NCI-H82 treated with DMSO at 0.1 percent for 48 hours (cell line): Measurements from ENCODE around the gene LHFPL4.
"Not testable (repeated sequence)": the region's sequence is repeated elsewhere in the genome, so short reads cannot be mapped to it uniquely, and the experiment has no call there.

Experiments
- DNase-seq: peaks from one replicate; lab custom pipeline; 2025; ENCODE audit not compliant: unreplicated experiment; lab: John Stamatoyannopoulos, UW

The LHFPL4 gene

DNA sequence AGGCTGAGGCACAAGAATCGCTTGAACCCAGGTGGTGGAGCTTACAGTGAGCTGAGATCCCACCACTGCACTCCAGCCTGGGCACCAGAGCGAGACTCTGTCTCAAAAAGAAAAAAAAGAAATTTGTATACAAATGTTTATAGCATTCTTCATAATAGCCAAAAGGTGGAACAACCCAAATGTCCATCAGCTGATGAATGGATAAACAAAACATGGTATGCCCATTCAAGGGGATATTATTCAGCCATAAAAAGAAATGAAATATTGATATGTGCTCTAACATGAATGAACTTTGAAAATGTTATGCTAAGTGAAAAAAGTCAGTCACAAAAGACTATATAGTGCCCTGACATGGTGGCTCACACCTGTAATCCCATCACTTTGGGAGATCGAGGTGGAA lies 11.4 kb downstream of the LHFPL4 start:
- DNase-seq = no peak

DNA sequence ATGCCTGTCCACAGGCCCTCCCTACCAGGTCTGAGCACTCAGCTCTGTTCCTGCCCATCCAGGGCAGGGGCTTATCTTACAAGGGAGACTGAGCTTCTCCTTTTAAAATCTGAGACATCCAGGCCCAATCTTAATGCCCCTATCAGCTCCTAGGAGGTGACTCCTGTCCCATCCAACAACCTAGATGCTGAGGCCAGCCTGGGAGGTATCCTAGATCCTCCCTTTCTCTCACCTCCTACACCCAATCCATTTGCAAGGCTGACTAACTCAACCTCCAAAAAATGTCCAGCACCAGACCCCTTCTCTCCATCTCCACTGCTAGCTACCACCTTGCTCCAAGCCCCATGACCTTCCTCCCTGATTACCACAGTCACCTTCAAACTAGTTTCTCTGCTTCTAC lies 17.4 kb downstream of the LHFPL4 start:
- DNase-seq = no peak

DNA sequence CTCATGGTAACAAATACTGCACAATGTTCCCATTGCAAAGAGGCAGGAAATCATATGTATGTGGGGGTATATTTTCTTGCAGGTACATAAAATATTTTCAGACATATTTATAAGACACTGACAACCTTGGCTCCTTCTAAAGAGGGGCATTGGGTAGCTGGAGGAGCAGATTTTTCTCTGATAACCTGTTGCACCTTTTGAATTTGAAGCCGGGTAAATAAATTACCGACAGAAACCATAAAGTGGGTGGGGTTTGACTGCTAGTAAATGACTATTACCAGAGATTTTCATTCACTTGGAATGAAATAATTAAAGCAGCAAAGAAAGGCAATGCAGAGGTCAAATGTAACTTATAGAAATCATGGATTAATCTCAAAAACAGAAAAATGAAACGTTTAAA lies 19.2 kb downstream of the LHFPL4 start:
- DNase-seq = no peak

DNA sequence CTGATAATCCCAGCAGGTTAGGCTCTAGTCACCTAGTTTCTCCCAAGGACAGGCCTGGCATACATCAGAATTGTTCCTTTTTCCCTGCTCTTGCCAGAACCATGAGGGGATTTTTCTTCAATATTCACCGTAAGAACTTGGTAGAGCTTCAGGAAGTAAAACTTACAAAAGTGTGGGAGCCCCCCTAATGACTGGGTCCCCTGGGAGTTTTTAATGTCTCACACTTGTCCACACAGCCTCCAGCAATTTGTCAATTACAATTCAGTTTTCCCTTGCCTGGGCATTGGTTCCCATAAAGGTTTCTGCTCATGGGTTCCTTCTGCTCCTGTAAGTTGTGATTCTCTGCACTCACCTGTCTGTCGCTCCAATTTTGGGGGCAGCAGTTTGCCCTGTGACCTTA lies 28.5 kb downstream of the LHFPL4 start:
- no peak for DNase-seq

DNA sequence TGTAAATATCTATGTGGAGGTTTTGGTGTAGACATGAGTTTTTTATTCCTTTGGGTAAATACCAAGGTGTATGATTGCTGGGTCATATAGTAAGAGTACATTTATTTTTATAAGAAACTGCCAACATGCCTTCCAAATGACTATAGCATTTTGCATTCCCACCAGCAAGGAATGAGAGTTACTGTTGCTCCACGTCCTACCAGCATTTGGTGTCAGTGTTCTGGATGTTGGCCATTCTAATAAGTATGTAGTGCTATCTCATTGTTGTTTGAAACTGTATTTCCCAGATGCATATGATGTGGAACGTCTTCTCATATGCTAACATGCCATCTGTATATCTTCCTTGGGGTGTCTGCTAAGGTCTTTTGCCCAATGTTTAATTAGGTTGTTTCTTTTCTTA lies 38.7 kb downstream of the LHFPL4 start:
- DNase-seq = no peak

DNA sequence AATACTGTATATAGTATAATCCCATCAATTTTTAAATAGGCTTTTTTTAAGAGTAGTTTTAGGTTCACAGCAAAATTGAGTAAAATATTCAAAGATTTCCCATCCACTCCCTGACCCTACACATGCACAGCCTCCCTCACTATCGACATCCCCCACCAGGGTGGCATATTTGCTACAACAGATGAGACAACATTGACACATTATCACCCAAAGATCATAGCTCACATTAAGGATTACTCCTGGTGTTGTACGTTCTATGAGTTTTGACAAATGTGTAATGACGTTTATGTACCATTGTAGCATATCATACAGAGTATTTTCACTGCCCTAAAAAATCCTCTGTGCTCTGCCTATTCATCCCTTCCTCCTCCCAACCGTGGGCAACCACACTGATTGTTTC lies 39.3 kb downstream of the LHFPL4 start:
- no peak for DNase-seq

DNA sequence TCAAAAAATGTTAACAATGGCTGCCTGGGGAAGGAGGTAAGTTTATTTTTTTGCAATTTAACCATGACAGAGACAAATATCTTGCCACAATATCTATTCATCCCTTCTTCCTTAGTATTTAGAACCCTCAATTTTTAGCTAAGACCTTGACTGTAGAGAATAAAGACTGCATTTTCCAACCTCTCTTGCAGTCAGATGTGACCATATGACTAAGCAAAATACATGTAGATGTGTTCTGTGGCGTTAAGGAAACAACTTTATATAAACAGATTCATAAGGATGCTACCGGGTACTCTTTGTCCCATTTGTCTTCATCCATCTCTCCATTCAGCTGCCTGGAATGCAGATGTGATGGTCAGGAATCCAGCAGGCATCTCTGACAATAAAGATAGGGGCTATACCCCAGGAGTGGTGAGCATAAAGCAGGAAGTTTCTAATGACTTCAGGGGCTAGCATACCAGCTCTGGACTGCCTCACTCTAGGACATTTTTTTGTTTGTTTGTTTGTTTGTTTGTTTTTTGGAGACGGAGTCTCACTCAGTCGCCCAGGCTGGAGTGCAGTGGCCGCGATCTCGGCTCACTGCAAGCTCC lies 41.1 kb downstream of the LHFPL4 start:
- DNase-seq = no peak

DNA sequence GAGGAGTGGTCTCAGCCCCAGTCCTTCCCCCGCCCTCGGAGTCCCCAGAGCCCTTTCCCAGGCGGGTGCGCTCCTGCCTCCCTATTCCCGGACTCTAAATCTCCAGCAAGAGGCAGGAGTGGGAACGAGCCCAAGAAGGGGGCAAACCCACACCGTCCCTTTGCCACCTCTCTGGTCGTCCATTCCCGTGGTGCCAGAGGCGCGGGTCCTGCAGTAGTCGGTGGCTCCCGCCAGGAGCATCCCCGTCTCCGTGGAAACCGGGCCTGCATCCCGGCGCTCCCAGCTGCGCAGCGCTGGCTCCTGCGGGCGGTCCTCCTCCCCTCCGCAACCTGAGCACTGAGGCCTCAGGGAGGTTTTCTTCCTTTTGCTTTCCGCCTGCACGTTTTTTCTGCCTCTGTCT lies 44.8 kb downstream of the LHFPL4 start:
- no peak for DNase-seq

DNA sequence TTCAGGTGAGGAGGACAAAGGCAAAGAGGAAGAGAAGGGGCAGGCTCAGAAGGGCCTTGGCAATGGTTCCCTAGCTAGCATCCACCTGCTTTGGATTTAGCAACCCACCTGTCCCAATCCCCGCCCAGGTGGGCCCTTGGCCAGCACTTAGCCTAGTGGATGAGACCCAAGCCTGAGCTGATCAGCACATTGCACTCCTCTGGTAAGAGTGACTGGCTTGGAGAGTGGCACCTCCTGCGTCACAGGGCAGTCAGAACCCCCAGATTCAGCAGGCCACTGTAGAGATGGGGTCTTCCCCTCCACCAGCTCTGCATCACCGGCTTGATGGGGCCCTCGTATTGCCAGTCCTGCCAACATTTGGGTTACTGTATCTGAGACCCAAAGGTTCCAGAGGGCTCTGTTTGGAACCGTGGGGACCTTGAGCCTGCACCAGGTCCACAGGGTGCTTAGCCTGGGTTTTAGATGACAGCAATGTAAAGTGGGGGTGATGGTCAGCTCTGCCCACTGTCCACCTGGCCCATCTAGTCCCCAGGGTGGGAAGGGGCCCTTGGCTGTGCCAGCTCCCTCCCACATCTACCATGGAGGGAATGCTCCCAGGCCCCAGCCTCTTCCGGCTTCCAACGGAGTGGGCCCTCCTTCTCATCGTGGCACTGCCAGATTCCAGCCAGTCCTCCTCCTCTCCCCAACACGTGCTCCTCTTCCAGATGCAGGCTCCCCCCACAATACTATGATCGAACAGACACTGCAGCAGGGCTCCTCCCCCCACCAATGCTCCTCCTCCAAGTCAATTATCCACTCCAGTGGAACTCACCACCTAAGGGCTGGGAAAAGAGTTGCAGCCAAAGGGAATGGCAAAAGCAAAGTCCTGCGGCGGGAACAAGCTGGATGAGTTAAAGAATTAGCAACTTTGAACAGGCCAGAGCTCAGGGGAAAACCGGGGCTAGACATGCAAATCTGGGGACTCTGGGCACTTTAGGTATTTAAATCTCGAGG lies 45.7 kb downstream of the LHFPL4 start:
- no peak for DNase-seq

DNA sequence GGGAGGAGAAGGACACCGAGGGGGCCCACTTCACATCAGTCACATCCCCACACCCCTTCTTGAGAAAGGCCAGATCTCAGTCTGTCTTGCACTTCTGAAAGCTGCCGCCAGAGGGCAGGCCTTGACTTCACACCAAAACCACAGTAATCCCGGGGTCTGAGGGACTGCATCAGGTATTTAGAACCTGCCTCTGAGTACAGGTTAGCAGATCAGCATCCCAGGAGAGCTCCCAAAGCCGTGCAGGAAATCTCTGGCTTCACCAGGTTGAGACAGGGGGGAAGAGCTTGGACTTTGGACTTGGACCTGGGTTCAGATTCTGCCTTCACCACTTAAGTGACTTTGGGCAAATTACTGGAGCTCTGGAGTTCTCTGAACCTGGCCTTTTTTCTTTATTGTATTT lies 50.3 kb downstream of the LHFPL4 start:
- peak; percentile 14 for DNase-seq

DNA sequence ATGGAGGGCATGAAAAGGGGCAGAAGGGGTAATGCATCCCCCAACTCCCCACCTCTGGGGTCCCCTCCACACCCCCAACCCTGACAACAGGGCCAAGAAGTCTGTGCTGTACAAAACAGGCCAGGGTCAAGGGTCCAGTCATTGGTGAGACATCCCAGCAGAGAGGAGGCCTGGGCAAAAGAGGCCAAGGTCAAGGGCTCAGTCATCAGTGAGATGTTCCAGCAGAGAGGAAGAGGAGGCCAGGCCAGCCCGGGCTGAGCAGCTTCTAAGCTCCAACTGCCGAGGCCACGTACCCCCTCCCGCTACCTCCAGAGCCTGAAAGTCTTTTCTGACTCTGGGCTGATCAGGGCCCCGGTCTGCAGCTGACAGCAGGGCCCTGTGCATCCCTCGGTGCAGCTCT lies 52.4 kb downstream of the LHFPL4 start:
- DNase-seq = no peak

DNA sequence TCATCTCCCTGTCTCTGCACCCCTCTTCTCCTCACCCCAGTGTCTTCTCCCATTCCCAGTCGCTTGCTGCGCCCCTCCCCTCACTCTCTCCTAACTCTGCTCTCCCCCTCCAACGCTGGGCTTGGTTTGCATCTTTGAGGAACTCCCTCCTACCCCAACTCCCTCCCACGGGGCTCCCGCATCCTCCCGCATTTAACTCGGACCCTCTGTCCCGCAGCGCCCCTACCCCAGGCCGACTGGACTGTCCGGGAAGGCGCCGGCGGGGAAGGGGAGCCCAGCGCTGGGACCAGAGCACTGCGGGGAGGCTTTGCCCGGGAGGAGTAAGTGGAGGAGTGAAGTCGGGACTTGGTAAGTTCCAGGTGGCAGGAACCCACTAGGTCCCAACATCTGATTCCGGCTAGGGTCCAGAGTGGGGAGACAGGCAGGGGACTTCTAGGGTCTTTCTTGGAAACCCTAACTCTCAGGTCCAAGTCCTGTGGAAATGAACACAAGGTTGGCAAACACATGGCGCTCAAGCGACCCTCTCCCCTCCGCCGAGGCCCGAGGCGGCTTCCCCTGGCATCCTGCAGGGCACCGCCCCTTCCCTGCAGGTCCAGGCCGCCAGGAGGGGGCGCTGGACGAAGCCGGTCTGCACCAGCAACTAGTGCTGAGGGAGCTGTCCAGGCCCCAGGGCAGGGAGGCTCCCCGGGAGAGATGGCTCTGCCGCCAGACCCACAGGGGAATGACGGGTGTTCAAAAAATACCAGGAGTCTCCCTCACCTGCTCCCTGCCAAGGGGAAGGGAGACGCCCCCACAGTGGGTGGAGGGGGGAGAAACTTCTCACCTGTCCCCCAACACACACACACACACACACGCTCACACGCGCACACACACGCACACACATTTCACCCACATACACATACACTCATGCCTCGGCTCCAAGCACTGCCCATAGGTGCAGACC lies 53.2 kb downstream of the LHFPL4 start:
- no peak for DNase-seq

DNA sequence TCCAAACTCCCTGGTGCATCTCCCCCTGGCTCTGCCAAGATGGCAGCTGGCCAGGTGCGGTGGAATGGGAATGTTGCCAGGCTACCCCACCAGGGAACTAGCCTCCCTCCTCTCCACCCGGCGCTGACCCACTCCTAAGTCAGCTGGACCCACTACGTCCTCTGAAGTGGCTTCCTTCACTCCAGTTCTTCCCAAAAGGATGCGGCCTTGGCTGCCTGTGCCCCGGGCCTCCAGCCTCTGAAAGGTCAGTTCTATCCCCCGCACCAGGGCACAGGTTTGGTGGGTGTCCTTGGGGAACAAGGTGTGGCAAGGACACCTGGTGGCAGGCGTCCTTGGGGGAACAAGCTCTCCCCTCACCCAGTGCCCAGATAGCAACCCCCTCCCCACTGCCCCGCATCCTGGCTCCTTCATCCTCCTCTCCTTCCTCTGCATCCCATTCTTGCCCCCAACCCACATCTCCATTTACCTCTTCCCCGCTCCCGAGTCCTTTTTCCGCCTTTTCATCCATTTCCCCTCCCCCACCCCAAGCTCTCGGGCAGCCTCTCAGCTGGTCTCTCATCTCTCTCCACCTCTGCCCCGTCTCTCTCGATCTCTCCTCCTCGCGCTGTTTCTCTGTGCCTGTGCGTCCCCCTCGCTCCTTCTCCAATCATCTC lies 54.0 kb downstream of the LHFPL4 start:
- DNase-seq = no peak

DNA sequence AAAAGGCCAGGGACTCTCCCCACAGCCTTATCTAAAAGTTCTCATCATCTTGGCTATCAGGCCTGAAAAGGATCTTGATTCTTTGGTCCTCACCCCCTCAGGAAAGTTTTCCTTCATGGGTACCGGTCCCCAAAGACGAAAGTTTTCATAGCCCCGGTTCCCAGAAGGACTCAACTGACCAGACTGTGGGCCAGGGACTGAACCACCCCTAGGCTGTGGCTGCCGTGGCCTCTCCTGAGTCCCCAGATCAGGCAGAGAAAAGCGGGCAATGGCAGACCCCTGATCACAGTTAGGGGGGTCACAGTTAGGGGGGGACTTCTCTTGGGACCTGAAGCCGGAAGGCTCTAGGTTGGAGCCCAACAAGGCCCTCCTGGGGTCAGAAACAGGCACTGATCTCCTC lies 54.8 kb downstream of the LHFPL4 start:
- DNase-seq = no peak

DNA sequence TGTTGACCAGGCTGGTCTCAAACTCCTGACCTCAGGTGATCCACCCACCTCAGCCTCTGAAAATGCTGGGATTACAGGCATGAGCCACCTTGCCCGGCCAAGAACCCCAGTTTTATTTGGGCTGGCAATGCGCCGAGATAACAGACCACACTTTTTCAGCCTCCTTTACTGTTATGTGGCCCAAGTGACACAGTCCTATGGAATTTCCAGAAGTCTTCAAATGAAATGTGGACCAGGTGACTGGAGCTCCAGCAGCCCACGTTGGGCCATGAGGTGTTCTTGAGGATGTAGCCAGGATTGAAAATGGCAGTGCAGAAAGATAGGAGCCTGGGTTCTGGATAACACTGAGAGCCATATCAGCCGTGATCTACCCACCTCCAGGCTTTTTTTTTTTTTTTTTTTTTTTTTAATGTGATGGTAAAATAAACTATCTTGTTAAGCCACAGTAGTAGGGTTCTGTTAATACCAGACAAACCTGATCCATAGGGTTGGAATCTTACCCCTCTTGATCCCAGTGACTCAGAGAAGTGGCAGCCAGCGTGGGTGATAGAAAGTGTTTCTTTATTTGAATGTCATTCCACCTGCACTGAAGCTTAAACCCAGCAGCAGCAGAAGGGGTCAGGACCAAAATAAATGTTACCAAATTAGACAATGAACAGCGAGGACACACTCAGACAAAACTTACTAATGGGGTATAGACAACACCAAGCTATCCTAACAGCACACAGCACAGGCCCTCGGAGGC lies 55.6 kb downstream of the LHFPL4 start:
- DNase-seq = no peak

DNA sequence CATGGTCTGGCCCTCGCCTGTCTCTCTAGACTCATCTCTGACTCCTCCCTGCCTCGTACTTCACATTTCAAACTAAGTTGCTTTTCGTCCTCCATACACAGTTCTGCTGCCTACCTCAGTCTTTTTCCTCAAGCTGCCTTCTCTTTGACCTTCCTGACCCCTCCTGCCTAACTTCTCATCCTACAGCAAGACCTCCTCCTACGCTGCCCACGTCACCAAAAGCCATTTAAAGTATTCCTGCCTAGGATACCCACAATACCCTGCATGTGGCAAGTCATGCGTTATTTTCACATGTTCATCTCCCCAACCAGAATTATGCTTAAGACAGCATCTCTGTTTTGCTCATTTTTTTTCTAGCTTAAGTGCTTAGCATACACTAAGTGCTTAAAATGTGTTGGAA lies 56.7 kb downstream of the LHFPL4 start:
- DNase-seq = no peak

DNA sequence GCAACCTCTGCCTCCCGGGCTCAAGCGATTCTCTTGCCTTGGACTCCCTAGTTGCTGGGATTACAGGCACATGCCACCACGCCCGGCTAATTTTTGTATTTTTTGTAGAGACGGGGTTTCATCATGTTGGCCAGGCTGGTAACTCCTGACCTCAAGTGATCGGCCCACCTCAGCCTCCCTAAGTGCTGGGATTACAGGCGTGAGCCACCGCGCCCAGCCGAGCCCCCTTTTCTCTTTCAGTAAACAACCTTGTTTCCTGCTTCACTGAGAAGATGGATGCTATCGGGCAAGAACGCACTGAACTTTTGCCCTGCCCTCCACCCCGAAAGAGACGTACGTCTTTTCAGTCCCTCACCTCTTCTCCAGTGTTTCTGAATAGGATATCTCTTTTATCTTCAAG lies 59.6 kb downstream of the LHFPL4 start:
- DNase-seq = not testable (repeated sequence)

DNA sequence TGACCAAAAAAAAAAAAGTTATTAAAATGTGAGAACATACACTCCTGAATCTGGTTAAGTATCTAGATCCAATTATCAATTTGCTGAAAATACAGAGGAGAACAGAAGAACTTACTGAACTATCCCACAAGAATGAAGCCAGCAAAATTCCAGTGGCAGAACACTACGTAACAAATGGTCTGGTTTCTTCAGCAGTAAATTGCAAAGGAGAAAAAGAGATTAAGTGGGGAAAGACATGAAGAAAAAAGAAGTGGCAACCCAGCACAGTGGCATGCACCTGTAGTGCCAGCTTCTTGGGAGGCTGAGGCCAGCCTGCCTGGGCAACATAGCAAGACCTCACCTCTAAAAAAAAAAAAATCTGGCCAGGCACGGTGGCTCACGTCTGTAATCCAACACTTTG lies 62.1 kb downstream of the LHFPL4 start:
- DNase-seq = no peak

DNA sequence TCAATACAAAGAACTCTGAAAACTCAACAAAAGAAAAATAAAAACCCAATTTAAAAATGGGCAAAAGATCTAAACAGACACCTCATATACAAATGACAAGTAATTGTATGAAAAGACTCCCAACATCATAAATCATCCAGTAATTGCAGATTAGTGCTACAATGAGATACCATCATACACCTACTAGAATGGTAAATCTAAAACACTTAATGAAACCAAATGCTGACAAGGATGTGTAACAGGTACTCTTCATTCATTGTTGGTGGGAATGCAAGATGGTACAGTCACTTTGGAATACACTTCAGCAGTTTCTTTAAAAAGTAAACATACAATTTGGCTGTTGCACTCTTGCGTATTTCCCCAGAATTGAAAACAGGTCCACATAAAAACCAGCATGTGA lies 68.4 kb downstream of the LHFPL4 start:
- no peak for DNase-seq

DNA sequence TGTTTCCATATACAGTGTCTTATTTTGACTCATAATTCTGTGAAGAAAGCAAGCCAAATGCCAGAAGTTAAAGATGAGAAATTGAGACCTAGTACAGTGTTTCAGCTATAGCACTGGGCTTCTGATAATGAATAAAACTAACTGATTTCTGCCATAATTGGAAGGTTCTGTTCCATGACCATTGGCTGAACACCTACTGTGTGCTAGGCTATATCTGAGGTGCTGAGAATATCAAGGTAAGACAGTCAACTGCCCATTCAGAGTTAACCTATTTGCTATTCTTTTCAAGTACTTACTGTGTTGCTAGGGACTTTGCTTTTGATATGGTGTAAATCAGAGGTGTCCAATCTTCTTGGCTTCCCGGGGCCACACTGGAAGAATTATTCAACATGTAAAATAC lies 73.4 kb downstream of the LHFPL4 start:
- no peak for DNase-seq
